HEK293 (cell line): ENCODE measurements around the gene RGS7.

Experiments used
- CTCF ChIA-PET: fragments of 350-600 bp; formaldehyde crosslinking; extraction: SDS; loops from one replicate; lab custom pipeline; 2021; ENCODE audit warnings: antibody characterized with exemption; lab: Yijun Ruan, JAX
- POLR2A ChIA-PET: fragments of 300-600 bp; formaldehyde crosslinking; extraction: SDS; loops from one replicate; lab custom pipeline; 2020; ENCODE audit warnings: antibody characterized with exemption, inconsistent platforms; lab: Yijun Ruan, JAX
- H3K27ac ChIP-seq: fragments of 200-500 bp; sonication (Bioruptor generic); 2 replicates; pipeline ENCODE4 v1.5.1; 2014; ENCODE audit warnings: low read depth, low read length, control low read depth, inconsistent platforms; ENCODE audit errors: extremely low read depth
- H3K36me3 ChIP-seq, 2 experiments: fragments of 200-500 bp in 1 of 2; sonication (Bioruptor generic) in 1 of 2; 1 replicate in 1 of 2; 2 replicates in 1 of 2; pipeline ENCODE4 v1.5.1; 2014 to 2017; ENCODE audit warnings: inconsistent platforms in 2 of 2, low read length in 2 of 2; ENCODE audit not compliant: control insufficient read depth in 2 of 2, insufficient read depth in 1 of 2
- H3K4me1 ChIP-seq: fragments of 200-500 bp; sonication (Bioruptor generic); 2 replicates; pipeline ENCODE4 v1.5.1; 2014; ENCODE audit warnings: mild to moderate bottlenecking, low read length, inconsistent platforms; ENCODE audit not compliant: control insufficient read depth, insufficient read depth
- H3K4me3 ChIP-seq: 2 replicates; pipeline ENCODE4 v1.5.1; 2011; ENCODE audit warnings: low read depth, mild to moderate bottlenecking, control low read depth, low read length, moderate library complexity
- H3K9me3 ChIP-seq: fragments of 200-500 bp; sonication (Bioruptor generic); 2 replicates; pipeline ENCODE4 v1.5.1; 2014; ENCODE audit warnings: low read depth, low read length, inconsistent platforms; ENCODE audit not compliant: control insufficient read depth, insufficient read depth
- CTCF ChIP-seq: fragments of 450-650 bp; formaldehyde crosslinking; IDR thresholded peaks from 2 replicates; pipeline ENCODE4 v1.5.1; 2016; ENCODE audit warnings: missing biosample characterization, missing genetic modification characterization
- GLI2 ChIP-seq: fragments of 450-650 bp; formaldehyde crosslinking; IDR thresholded peaks from 2 replicates; pipeline ENCODE4; 2017; ENCODE audit warnings: missing biosample characterization, missing genetic modification characterization, low read depth, borderline replicate concordance
- GLI4 ChIP-seq: fragments of 450-650 bp; formaldehyde crosslinking; IDR thresholded peaks from 2 replicates; pipeline ENCODE4 v1.5.1; 2016; ENCODE audit warnings: missing biosample characterization, missing genetic modification characterization
- KLF7 ChIP-seq: fragments of 450-650 bp; formaldehyde crosslinking; IDR thresholded peaks from 2 replicates; pipeline ENCODE4 v1.5.1; 2016; ENCODE audit warnings: missing biosample characterization, missing genetic modification characterization, borderline replicate concordance
- OSR2 ChIP-seq: fragments of 450-650 bp; formaldehyde crosslinking; IDR thresholded peaks from 2 replicates; pipeline ENCODE4 v1.5.1; 2016; ENCODE audit warnings: missing biosample characterization, missing genetic modification characterization
- ZBTB17 ChIP-seq: fragments of 450-650 bp; formaldehyde crosslinking; IDR thresholded peaks from 2 replicates; pipeline ENCODE4 v1.5.1; 2016; ENCODE audit warnings: missing biosample characterization, missing genetic modification characterization
- ZFP41 ChIP-seq: fragments of 450-650 bp; formaldehyde crosslinking; IDR thresholded peaks from 2 replicates; pipeline ENCODE4 v1.5.1; 2016; ENCODE audit warnings: missing biosample characterization, missing genetic modification characterization, borderline replicate concordance
- ZNF16 ChIP-seq: fragments of 450-650 bp; formaldehyde crosslinking; IDR thresholded peaks from 2 replicates; pipeline ENCODE4 v1.5.1; 2016; ENCODE audit warnings: low read depth, missing biosample characterization, missing genetic modification characterization
- ZNF26 ChIP-seq: fragments of 450-650 bp; formaldehyde crosslinking; IDR thresholded peaks from 2 replicates; pipeline ENCODE4 v1.5.1; 2016; ENCODE audit warnings: missing biosample characterization, missing genetic modification characterization
- ZNF266 ChIP-seq: fragments of 450-650 bp; formaldehyde crosslinking; IDR thresholded peaks from 2 replicates; pipeline ENCODE4 v1.5.1; 2016; ENCODE audit warnings: missing biosample characterization, missing genetic modification characterization, low read depth
- ZNF274 ChIP-seq, 2 experiments: fragments of 200-500 bp in 1 of 2; fragments of 450-650 bp in 1 of 2; sonication (Bioruptor generic) in 1 of 2; formaldehyde crosslinking in 1 of 2; IDR thresholded peaks; 2 replicates each; pipeline versions ENCODE4 v1.5.1 to v1.6.1; 2014 to 2016; ENCODE audit warnings: borderline replicate concordance in 1 of 2, inconsistent platforms in 1 of 2, low read length in 1 of 2, missing biosample characterization in 1 of 2, missing genetic modification characterization in 1 of 2
- ZNF280D ChIP-seq: fragments of 450-650 bp; formaldehyde crosslinking; IDR thresholded peaks from 2 replicates; pipeline ENCODE4 v1.5.1; 2016; ENCODE audit warnings: missing biosample characterization, missing genetic modification characterization
- ZNF37A ChIP-seq: fragments of 450-650 bp; IDR thresholded peaks from 2 replicates; pipeline ENCODE4 v1.5.1; 2018; ENCODE audit warnings: missing biosample characterization, missing genetic modification characterization
- ZNF398 ChIP-seq: fragments of 450-650 bp; formaldehyde crosslinking; IDR thresholded peaks from 2 replicates; pipeline ENCODE4 v1.5.1; 2017; ENCODE audit warnings: missing biosample characterization, missing genetic modification characterization
- ZNF426 ChIP-seq: fragments of 450-650 bp; formaldehyde crosslinking; IDR thresholded peaks from 2 replicates; pipeline ENCODE4 v1.5.1; 2017; ENCODE audit warnings: missing biosample characterization, missing genetic modification characterization, mild to moderate bottlenecking, inconsistent platforms, moderate library complexity
- ZNF548 ChIP-seq: fragments of 450-650 bp; formaldehyde crosslinking; IDR thresholded peaks from 2 replicates; pipeline ENCODE4 v1.5.1; 2016; ENCODE audit warnings: missing biosample characterization, missing genetic modification characterization
- ZNF585B ChIP-seq: fragments of 450-650 bp; formaldehyde crosslinking; IDR thresholded peaks from 2 replicates; pipeline ENCODE4 v1.5.1; 2016; ENCODE audit warnings: missing biosample characterization, missing genetic modification characterization
- ZNF623 ChIP-seq: fragments of 450-650 bp; formaldehyde crosslinking; IDR thresholded peaks from 2 replicates; pipeline ENCODE4 v1.5.1; 2016; ENCODE audit warnings: missing biosample characterization, missing genetic modification characterization
- ZNF624 ChIP-seq: fragments of 450-650 bp; formaldehyde crosslinking; IDR thresholded peaks from 2 replicates; pipeline ENCODE4 v1.5.1; 2017; ENCODE audit warnings: missing biosample characterization, missing genetic modification characterization
- ZNF791 ChIP-seq: fragments of 450-650 bp; formaldehyde crosslinking; IDR thresholded peaks from 2 replicates; pipeline ENCODE4 v1.5.1; 2016; ENCODE audit warnings: missing biosample characterization, missing genetic modification characterization

The RGS7 gene

GRCh38 chr1:241102664-241103063, 254.3 kb downstream of the RGS7 start (continued):
- no peak for TF ChIP-seq OSR2 (tag by site-specific recombination)
- TF ChIP-seq, all 188 proteins: peak for 0

GRCh38 chr1:241101622-241102021, 255.4 kb downstream of the RGS7 start:
- ChIA-PET CTCF (interaction anchor here (0.5 kb wide), 1 partner anchor 163 kb away, joined by 4 read pairs; no protein-coding TSS in a partner anchor), POLR2A (no interaction called here)
- Histone ChIP-seq H3K4me1 (no peaks in the 10 kb centered on the region), H3K4me3 (no peak overlapping the region), H3K36me3 (no peaks in the 10 kb centered on the region), H3K9me3 (no peaks in the 10 kb centered on the region), H3K27ac (no peak overlapping the region)
- no peak for TF ChIP-seq CTCF
- no peak for TF ChIP-seq ZBTB17 (tag by site-specific recombination)
- TF ChIP-seq ZNF16 = no peak
- no peak for TF ChIP-seq GLI2 (tag by site-specific recombination)
- TF ChIP-seq ZNF585B (tag by site-specific recombination) = no peak
- no peak for TF ChIP-seq ZNF426
- no peak for TF ChIP-seq ZNF274 (IDR thresholded peaks at IDR 0.05; ENCODE audit: low read length)
- no peak for TF ChIP-seq ZNF274 (tag by site-specific recombination; IDR thresholded peaks at IDR 0.05; ENCODE audit: borderline replicate concordance)
- TF ChIP-seq ZNF280D = no peak

GRCh38 chr1:241097479-241097878, 259.5 kb downstream of the RGS7 start:
- Histone ChIP-seq H3K4me3 (no peak overlapping the region), H3K9me3 (no peaks in the 10 kb centered on the region), H3K27ac (no peak overlapping the region), H3K4me1 (no peaks in the 10 kb centered on the region), H3K36me3 (no peaks in the 10 kb centered on the region)
- no peak for TF ChIP-seq ZNF16
- TF ChIP-seq ZBTB17 (tag by site-specific recombination) = 0 out of 2 replicates have a peak, but pooled peaks have one; percentile 19
- no peak for TF ChIP-seq ZNF791 (tag by site-specific recombination)
- ChIA-PET POLR2A (no interaction called here), CTCF (no interaction called here)

- POLR2A ChIA-PET = interaction anchor here (0.9 kb wide), 1 partner anchor 20 kb away, joined by 3 read pairs; no protein-coding TSS in a partner anchor
- H3K4me3 ChIP-seq = no peak overlapping the region
- TF ChIP-seq ZNF548 (tag by site-specific recombination) = no peak
- no peak for TF ChIP-seq KLF7
- TF ChIP-seq ZNF624 (tag by site-specific recombination) = no peak
- TF ChIP-seq ZNF26 (tag by site-specific recombination) = no peak
- TF ChIP-seq ZNF623 (tag by site-specific recombination) = no peak
- no peak for TF ChIP-seq ZNF37A (tag by site-specific recombination)
- TF ChIP-seq ZNF266 (tag by site-specific recombination) = no peak
- no peak for TF ChIP-seq ZFP41 (tag by site-specific recombination)
- TF ChIP-seq ZNF398 (tag by site-specific recombination) = no peak
- no peak for TF ChIP-seq GLI4 (tag by site-specific recombination)
- no peak for TF ChIP-seq ZNF791 (tag by site-specific recombination)
- H3K4me1 ChIP-seq = no peaks in the 10 kb centered on the region
- H3K27ac ChIP-seq = no peak overlapping the region
- no peaks in the 10 kb centered on the region for H3K9me3 ChIP-seq
- CTCF ChIA-PET = interaction anchor here (0.5 to 0.6 kb wide), 2 partner anchors 68 to 333 kb away, joined by 3 to 5 read pairs; no protein-coding TSS in a partner anchor
- no peaks in the 10 kb centered on the region for H3K36me3 ChIP-seq
These were observed 260.0 kb downstream of the RGS7 start for GRCh38 chr1:241096982-241097381.
